SK-N-MC (cell line): ENCODE results near the gene FXN.
"Not testable (repeated sequence)": the region's sequence is repeated elsewhere in the genome, so short reads cannot be mapped to it uniquely, and the experiment has no call there.

Experiments
- DNase-seq: peaks from one replicate; pipeline ENCODE4 v3.0.0-alpha.2; 2011; ENCODE audit warnings: low read depth, low spot score
- H3K27ac ChIP-seq: fragments of 200-600 bp; sonication (generic); 2 replicates; pipeline ENCODE4 v1.5.1; 2016; ENCODE audit warnings: mixed run types
- H3K36me3 ChIP-seq: fragments of 200-600 bp; sonication (generic); 2 replicates; pipeline ENCODE4 v1.6.1; 2017; ENCODE audit warnings: antibody characterized with exemption, low read length, mixed read lengths; ENCODE audit not compliant: insufficient read depth
- H3K4me3 ChIP-seq: fragments of 200-600 bp; sonication (generic); 2 replicates; pipeline ENCODE4 v1.5.1; 2016
- H3K9ac ChIP-seq: fragments of 200-600 bp; sonication (generic); 2 replicates; pipeline ENCODE4 v1.8.0; 2017; ENCODE audit warnings: mixed run types, mixed read lengths; ENCODE audit not compliant: insufficient read length
- H3K9me3 ChIP-seq: fragments of 200-600 bp; sonication (generic); 2 replicates; pipeline ENCODE4 v1.6.1; 2017; ENCODE audit warnings: low read depth, mild to moderate bottlenecking, antibody characterized with exemption, low read length, moderate library complexity, mixed read lengths
- EZH2 ChIP-seq: fragments of 200-600 bp; sonication (generic); IDR thresholded peaks from one replicate; pipeline ENCODE4 v1.6.1; 2017; ENCODE audit warnings: antibody characterized with exemption
- FOXP2 ChIP-seq: optimal IDR thresholded peaks from 2 replicates; pipeline ENCODE3; 2011; ENCODE audit warnings: mild to moderate bottlenecking, moderate library complexity; ENCODE audit not compliant: insufficient read depth; ENCODE audit errors: extremely low read length, control extremely low read depth
- POLR2AphosphoS5 ChIP-seq: IDR thresholded peaks from 2 replicates; pipeline ENCODE4 v1.6.1; 2012; ENCODE audit warnings: mild to moderate bottlenecking, low read depth, low read length, borderline replicate concordance

FXN gene

GRCh38 chr9:69035438-69036308, at the start of gene FXN:
TSS of gene FXN (plus strand) at chr9:69035752. CDS start at chr9:69035783, 31 bp downstream.
- Histone ChIP-seq H3K36me3 (no peaks in the 10 kb centered on the region), H3K4me3 (peak within 1 kb of the TSS; percentile 88), H3K9me3 (no peaks in the 10 kb centered on the region), H3K27ac (no peak within 1 kb of the TSS), H3K9ac (peak within 1 kb of the TSS; percentile 80)
- DNase-seq, result no peak
- TF ChIP-seq POLR2AphosphoS5 (peak; percentile 62), EZH2 (no peak)

- not testable (repeated sequence) for H3K9me3 ChIP-seq, H3K4me3 ChIP-seq, DNase-seq
Measured at GRCh38 chr9:68986949-68987348, 48.6 kb upstream of the FXN start.

GRCh38 chr9:68991457-68991856, 44.1 kb upstream of the FXN start:
- no peak for TF ChIP-seq POLR2AphosphoS5
- TF ChIP-seq FOXP2, result no peak
- no peak for TF ChIP-seq EZH2
- no peak overlapping the region for H3K4me3 ChIP-seq
- H3K27ac ChIP-seq, result no peak overlapping the region
- no peaks in the 10 kb centered on the region for H3K9me3 ChIP-seq
- H3K9ac ChIP-seq, result no peak overlapping the region
- H3K36me3 ChIP-seq, result no peaks in the 10 kb centered on the region
- DNase-seq, result no peak

More at GRCh38 chr9:68986949-68987348, 48.6 kb upstream of the FXN start:
- not testable (repeated sequence) for H3K27ac ChIP-seq, H3K36me3 ChIP-seq, H3K9ac ChIP-seq

GRCh38 chr9:68995776-68996175, 39.8 kb upstream of the FXN start:
- TF ChIP-seq POLR2AphosphoS5 (no peak), EZH2 (no peak), FOXP2 (no peak)
- no peak for DNase-seq

GRCh38 chr9:68996462-68996861, 39.1 kb upstream of the FXN start:
- H3K4me3 ChIP-seq, result no peak overlapping the region
- no peak overlapping the region for H3K27ac ChIP-seq
- H3K9ac ChIP-seq, result no peak overlapping the region
- H3K9me3 ChIP-seq, result no peaks in the 10 kb centered on the region
- no peak for TF ChIP-seq FOXP2
- no peak for TF ChIP-seq EZH2
- no peak for TF ChIP-seq POLR2AphosphoS5
- H3K36me3 ChIP-seq, result no peaks in the 10 kb centered on the region
- DNase-seq, result no peak

More at GRCh38 chr9:68995776-68996175, 39.8 kb upstream of the FXN start:
- Histone ChIP-seq H3K36me3 (no peaks in the 10 kb centered on the region), H3K9ac (no peak overlapping the region), H3K4me3 (no peak overlapping the region), H3K9me3 (no peaks in the 10 kb centered on the region), H3K27ac (no peak overlapping the region)

- no peaks in the 10 kb centered on the region for H3K36me3 ChIP-seq
- TF ChIP-seq FOXP2, result no peak
- no peak for TF ChIP-seq POLR2AphosphoS5
- no peak for TF ChIP-seq EZH2
- no peak overlapping the region for H3K9ac ChIP-seq
- no peaks in the 10 kb centered on the region for H3K9me3 ChIP-seq
- H3K27ac ChIP-seq, result no peak overlapping the region
- no peak for DNase-seq
- no peak overlapping the region for H3K4me3 ChIP-seq
Measured at GRCh38 chr9:68997666-68998065, 37.9 kb upstream of the FXN start.

- H3K9me3 ChIP-seq, result no peaks in the 10 kb centered on the region
- DNase-seq, result no peak
- no peak for TF ChIP-seq EZH2
- H3K9ac ChIP-seq, result no peak overlapping the region
- no peak overlapping the region for H3K27ac ChIP-seq
- H3K36me3 ChIP-seq, result no peaks in the 10 kb centered on the region
- no peak overlapping the region for H3K4me3 ChIP-seq
Measured at GRCh38 chr9:68998385-68998784, 37.2 kb upstream of the FXN start.

GRCh38 chr9:68998812-68999211, 36.7 kb upstream of the FXN start:
- H3K36me3 ChIP-seq, result no peaks in the 10 kb centered on the region
- no peaks in the 10 kb centered on the region for H3K9me3 ChIP-seq
- H3K9ac ChIP-seq, result no peak overlapping the region
- no peak overlapping the region for H3K4me3 ChIP-seq
- H3K27ac ChIP-seq, result no peak overlapping the region
- TF ChIP-seq FOXP2 (no peak), POLR2AphosphoS5 (no peak), EZH2 (no peak)
- DNase-seq, result no peak
